HepG2 (cell line): Measurements from ENCODE around the gene CBX2. TPM values are rescaled to one million over a fixed set of nuclear protein-coding genes. Genes with fewer than 3 reads are reported as not detected.

Experiments used
- ETV5 ChIP-seq: IDR thresholded peaks from 2 replicates; pipeline ENCODE4 v1.6.1; 2018; ENCODE audit warnings: missing biosample characterization, missing genetic modification reagents, inconsistent platforms, borderline replicate concordance
- GABPB1 ChIP-seq: IDR thresholded peaks from 2 replicates; pipeline ENCODE4 v1.6.1; 2016; ENCODE audit warnings: mild to moderate bottlenecking, missing genetic modification reagents, moderate library complexity, missing compliant biosample characterization
- NRL ChIP-seq: sonication (generic); formaldehyde crosslinking; IDR thresholded peaks from 2 replicates; pipeline ENCODE4 v1.5.0; 2020; ENCODE audit warnings: missing genetic modification reagents, mild to moderate bottlenecking, moderate library complexity, borderline replicate concordance
- PHF21A ChIP-seq: sonication (generic); formaldehyde crosslinking; IDR thresholded peaks from 2 replicates; pipeline ENCODE4 v1.5.0; 2020; ENCODE audit warnings: mild to moderate bottlenecking, missing genetic modification reagents
- PRDM10 ChIP-seq: sonication (generic); formaldehyde crosslinking; IDR thresholded peaks from 2 replicates; pipeline ENCODE4 v1.4.0; 2020; ENCODE audit warnings: low read depth, missing genetic modification reagents
- RFX3 ChIP-seq: IDR thresholded peaks from 2 replicates; pipeline ENCODE4 v1.6.1; 2016; ENCODE audit warnings: missing biosample characterization, missing genetic modification reagents
- SMARCC2 ChIP-seq: fragments of 450-650 bp; IDR thresholded peaks from 2 replicates; pipeline ENCODE4 v1.6.1; 2017; ENCODE audit warnings: antibody characterized with exemption, mild to moderate bottlenecking
- SNRNP70 ChIP-seq: fragments of 200-400 bp; formaldehyde crosslinking; IDR thresholded peaks from 2 replicates; pipeline ENCODE4 v1.6.1; 2017; ENCODE audit warnings: mild to moderate bottlenecking, low read depth, low read length, moderate library complexity
- ZNF10 ChIP-seq: sonication (generic); formaldehyde crosslinking; IDR thresholded peaks from 2 replicates; pipeline ENCODE4 v1.4.0; 2020; ENCODE audit warnings: mild to moderate bottlenecking, low read depth, missing genetic modification reagents, borderline replicate concordance
- ZNF205 ChIP-seq: IDR thresholded peaks from 2 replicates; pipeline ENCODE4 v1.6.1; 2018; ENCODE audit warnings: missing biosample characterization, missing genetic modification reagents
- ZNF557 ChIP-seq: sonication (generic); formaldehyde crosslinking; IDR thresholded peaks from 2 replicates; pipeline ENCODE4 v1.4.0; 2020; ENCODE audit warnings: missing genetic modification reagents
- ZNF784 ChIP-seq: sonication (generic); formaldehyde crosslinking; IDR thresholded peaks from 2 replicates; pipeline ENCODE4 v1.5.1; 2020; ENCODE audit warnings: missing genetic modification reagents, mild to moderate bottlenecking, borderline replicate concordance
- ZNF879 ChIP-seq: sonication (generic); formaldehyde crosslinking; IDR thresholded peaks from 2 replicates; pipeline ENCODE4 v1.8.1; 2023; ENCODE audit warnings: missing genetic modification reagents
- ZNF883 ChIP-seq: sonication (generic); formaldehyde crosslinking; IDR thresholded peaks from 2 replicates; pipeline ENCODE4 v1.5.1; 2020; ENCODE audit warnings: mild to moderate bottlenecking, missing genetic modification reagents; ENCODE audit errors: not compliant biosample characterization
- ZSCAN5A ChIP-seq: sonication (generic); formaldehyde crosslinking; IDR thresholded peaks from 2 replicates; pipeline ENCODE4 v1.8.0; 2022; ENCODE audit warnings: mild to moderate bottlenecking, missing genetic modification reagents, borderline replicate concordance
- polyA plus RNA-seq, 8 experiments: library from polyadenylated mRNA; depleted of rRNA in 3 of 8; stranded (reverse) in 7 of 8; unstranded in 1 of 8; fragments of >200 nt; fragmentation: Illumina TruSeq in 4 of 8; extraction: Trizol in 4 of 8; gene quantifications; 2 replicates each; pipeline versions ENCODE4 v1.2.1 to v1.2.3, GENCODE V29; 2011 to 2016; ENCODE audit warnings: low read depth in 4 of 8, missing spikeins in 1 of 8, mixed read lengths in 1 of 8; ENCODE audit not compliant: insufficient read depth in 1 of 8
- total RNA-seq, 5 experiments: library from RNA; depleted of rRNA; stranded (reverse); fragments of >200 nt; fragmentation: Illumina TruSeq; extraction: Trizol; gene quantifications; 2 replicates each; pipeline ENCODE4 v1.2.3, GENCODE V29; 2016; ENCODE audit warnings: low read depth in 1 of 5
- TF ChIP-seq, protein P1 (sequence below): sonication (generic); formaldehyde crosslinking; IDR thresholded peaks from 2 replicates; pipeline ENCODE4 v1.5.0; 2020; ENCODE audit warnings: mild to moderate bottlenecking, missing genetic modification reagents
- TF ChIP-seq, protein P2 (sequence below): IDR thresholded peaks from 2 replicates; pipeline ENCODE4 v1.6.1; 2016; ENCODE audit warnings: missing compliant biosample characterization, missing genetic modification reagents, borderline replicate concordance
- TF ChIP-seq, protein P3 (sequence below): sonication (generic); formaldehyde crosslinking; IDR thresholded peaks from 2 replicates; pipeline ENCODE4 v1.4.0; 2020; ENCODE audit warnings: missing genetic modification reagents

The CBX2 gene
- total and polyA plus RNA-seq, 2 of the 13 experiments (the other 11 are each of a cell fraction or from before 2014, with no cell fraction given), result 14.5 to 31.1 TPM

DNA sequence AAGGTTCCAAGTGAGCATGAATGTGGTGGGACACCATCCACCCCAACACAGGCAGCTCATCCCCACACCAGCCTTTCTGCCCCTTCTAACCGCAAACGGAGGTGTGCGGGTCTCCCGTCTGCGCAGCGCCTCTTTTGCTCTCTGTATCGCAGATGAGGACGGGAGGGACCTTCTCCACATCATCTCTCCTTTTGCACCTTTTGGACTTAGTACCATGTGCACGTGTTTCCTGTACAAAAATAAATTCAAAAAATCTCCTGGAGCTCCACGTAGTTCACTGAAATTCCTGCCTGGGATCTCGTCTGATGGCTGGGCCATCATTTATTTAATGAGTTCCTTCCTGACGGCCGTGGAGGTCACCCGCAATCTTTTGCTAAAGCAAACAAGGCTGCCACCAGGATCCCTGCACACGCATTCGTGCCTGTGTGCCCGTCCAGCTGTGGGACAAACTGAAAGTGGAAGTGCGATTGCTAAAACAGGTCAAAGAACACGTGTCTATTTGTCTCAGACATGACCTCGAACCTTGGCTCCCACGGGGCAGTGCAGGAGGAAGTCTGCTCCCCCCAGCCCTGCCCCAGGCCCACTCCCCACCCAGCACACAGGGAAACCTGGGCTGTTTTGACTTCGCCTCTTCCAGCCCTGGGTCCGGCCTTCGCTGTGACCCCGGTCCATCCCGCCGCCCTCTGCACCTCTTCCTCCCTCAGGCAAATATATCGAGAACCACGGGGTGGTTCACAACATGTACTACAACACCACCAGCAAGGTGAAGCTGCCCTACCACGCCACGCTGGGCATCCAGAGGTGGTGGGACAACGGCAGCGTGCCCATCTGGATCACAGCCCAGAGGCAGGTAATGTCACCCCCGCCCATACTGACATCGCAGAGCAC, 44.9 kb upstream of the CBX2 start (continued):
- TF ChIP-seq ZNF883 (peak; percentile 28), GABPB1 (CRISPR knock-in tag) (peak; percentile 69), ZNF205 (CRISPR knock-in tag) (0 out of 2 replicates have a peak, but pooled peaks have one; percentile 69), ZNF10 (no peak), ZSCAN5A (CRISPR knock-in tag) (no peak), SNRNP70 (no peak), ZNF557 (CRISPR knock-in tag) (no peak), SMARCC2 (no peak), RFX3 (CRISPR knock-in tag) (no peak), ZNF879 (CRISPR knock-in tag) (no peak), PHF21A (CRISPR knock-in tag) (peak; percentile 82), PRDM10 (CRISPR knock-in tag) (no peak), ZNF784 (0 out of 2 replicates have a peak, but pooled peaks have one; percentile 41), ETV5 (CRISPR knock-in tag) (peak; percentile 45; the same call in 1 of the 2 replicates), NRL (CRISPR knock-in tag) (peak; percentile 82)
- TF ChIP-seq, protein P1, sequence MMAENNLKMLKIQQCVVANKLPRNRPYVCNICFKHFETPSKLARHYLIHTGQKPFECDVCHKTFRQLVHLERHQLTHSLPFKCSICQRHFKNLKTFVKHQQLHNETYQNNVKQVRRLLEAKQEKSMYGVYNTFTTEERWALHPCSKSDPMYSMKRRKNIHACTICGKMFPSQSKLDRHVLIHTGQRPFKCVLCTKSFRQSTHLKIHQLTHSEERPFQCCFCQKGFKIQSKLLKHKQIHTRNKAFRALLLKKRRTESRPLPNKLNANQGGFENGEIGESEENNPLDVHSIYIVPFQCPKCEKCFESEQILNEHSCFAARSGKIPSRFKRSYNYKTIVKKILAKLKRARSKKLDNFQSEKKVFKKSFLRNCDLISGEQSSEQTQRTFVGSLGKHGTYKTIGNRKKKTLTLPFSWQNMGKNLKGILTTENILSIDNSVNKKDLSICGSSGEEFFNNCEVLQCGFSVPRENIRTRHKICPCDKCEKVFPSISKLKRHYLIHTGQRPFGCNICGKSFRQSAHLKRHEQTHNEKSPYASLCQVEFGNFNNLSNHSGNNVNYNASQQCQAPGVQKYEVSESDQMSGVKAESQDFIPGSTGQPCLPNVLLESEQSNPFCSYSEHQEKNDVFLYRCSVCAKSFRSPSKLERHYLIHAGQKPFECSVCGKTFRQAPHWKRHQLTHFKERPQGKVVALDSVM, result no peak
- TF ChIP-seq, protein P2, sequence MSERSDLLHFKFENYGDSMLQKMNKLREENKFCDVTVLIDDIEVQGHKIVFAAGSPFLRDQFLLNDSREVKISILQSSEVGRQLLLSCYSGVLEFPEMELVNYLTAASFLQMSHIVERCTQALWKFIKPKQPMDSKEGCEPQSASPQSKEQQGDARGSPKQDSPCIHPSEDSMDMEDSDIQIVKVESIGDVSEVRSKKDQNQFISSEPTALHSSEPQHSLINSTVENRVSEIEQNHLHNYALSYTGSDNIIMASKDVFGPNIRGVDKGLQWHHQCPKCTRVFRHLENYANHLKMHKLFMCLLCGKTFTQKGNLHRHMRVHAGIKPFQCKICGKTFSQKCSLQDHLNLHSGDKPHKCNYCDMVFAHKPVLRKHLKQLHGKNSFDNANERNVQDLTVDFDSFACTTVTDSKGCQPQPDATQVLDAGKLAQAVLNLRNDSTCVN (CRISPR knock-in tag), result no peak
- TF ChIP-seq, protein P3, sequence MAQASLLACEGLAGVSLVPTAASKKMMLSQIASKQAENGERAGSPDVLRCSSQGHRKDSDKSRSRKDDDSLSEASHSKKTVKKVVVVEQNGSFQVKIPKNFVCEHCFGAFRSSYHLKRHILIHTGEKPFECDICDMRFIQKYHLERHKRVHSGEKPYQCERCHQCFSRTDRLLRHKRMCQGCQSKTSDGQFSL (CRISPR knock-in tag), result no peak; the same call in 1 of the 2 replicates
